HL-60 (cell line): ENCODE data around the gene RAB1B.
"Not testable (repeated sequence)": the region's sequence is repeated elsewhere in the genome, so short reads cannot be mapped to it uniquely, and the experiment has no call there.

Experiments
- DNase-seq, 2 experiments: peaks; one replicate each; pipeline ENCODE4 v3.0.0-alpha.2; 2010 to 2020; ENCODE audit warnings: low read depth in 1 of 2, low spot score in 1 of 2
- H3K27ac ChIP-seq: fragments of 250-450 bp; sonication (Bioruptor Pico); replicated peaks from 2 replicates; pipeline ENCODE4 v1.5.1; 2020; ENCODE audit warnings: mild to moderate bottlenecking, moderate library complexity
- H3K27me3 ChIP-seq: fragments of 250-450 bp; sonication (Bioruptor Pico); 2 replicates; pipeline ENCODE4 v1.5.1; 2021; ENCODE audit warnings: mild to moderate bottlenecking, moderate library complexity; ENCODE audit not compliant: insufficient read depth, poor library complexity, severe bottlenecking
- H3K4me3 ChIP-seq: replicated peaks from 2 replicates; pipeline ENCODE4 v1.5.1; 2011; ENCODE audit warnings: mild to moderate bottlenecking, control low read depth, low read length; ENCODE audit not compliant: insufficient read depth
- GABPA ChIP-seq: IDR thresholded peaks from 2 replicates; pipeline ENCODE4 v1.6.1; 2012; ENCODE audit warnings: low read depth
- POLR2AphosphoS5 ChIP-seq: IDR thresholded peaks from 2 replicates; pipeline ENCODE4 v1.6.1; 2012; ENCODE audit warnings: low read depth
- SPI1 ChIP-seq: IDR thresholded peaks from 2 replicates; pipeline ENCODE4 v1.6.1; 2012; ENCODE audit warnings: low read depth, mild to moderate bottlenecking, borderline replicate concordance
- TF ChIP-seq, protein P1 (sequence below): IDR thresholded peaks from one replicate; pipeline ENCODE4 v1.5.1; 2011; ENCODE audit warnings: low read length, control low read depth, inconsistent platforms; ENCODE audit not compliant: insufficient read depth
- TF ChIP-seq, protein P2 (sequence below): IDR thresholded peaks from 2 replicates; pipeline ENCODE4 v1.6.1; 2012; ENCODE audit warnings: low read depth; ENCODE audit not compliant: insufficient replicate concordance

RAB1B gene

DNA sequence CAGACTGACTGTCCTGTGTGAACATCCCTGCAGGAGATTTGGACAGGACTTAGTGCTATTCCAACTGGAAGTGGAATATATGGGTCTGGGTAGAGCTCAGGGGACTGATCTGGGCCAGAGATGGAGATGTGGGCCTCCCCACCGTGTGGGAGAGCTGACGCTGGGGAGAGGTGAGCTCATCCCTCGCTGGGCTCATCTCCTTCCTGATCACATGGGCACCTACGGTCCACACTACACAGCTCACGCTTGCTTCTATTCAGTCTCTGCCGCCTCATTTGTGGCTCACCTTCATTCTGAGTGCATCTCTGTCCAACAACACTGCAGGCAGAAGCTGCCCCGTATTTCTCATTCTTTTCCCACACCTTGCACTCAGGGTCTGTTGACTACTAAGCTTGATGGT, 16.6 kb upstream of the RAB1B start:
- no peak overlapping the region for H3K27ac ChIP-seq
- DNase-seq, result no peak
- peaks cover 1% of the 10 kb centered on the region for H3K27me3 ChIP-seq
- no peak for TF ChIP-seq GABPA
- TF ChIP-seq, protein P1, sequence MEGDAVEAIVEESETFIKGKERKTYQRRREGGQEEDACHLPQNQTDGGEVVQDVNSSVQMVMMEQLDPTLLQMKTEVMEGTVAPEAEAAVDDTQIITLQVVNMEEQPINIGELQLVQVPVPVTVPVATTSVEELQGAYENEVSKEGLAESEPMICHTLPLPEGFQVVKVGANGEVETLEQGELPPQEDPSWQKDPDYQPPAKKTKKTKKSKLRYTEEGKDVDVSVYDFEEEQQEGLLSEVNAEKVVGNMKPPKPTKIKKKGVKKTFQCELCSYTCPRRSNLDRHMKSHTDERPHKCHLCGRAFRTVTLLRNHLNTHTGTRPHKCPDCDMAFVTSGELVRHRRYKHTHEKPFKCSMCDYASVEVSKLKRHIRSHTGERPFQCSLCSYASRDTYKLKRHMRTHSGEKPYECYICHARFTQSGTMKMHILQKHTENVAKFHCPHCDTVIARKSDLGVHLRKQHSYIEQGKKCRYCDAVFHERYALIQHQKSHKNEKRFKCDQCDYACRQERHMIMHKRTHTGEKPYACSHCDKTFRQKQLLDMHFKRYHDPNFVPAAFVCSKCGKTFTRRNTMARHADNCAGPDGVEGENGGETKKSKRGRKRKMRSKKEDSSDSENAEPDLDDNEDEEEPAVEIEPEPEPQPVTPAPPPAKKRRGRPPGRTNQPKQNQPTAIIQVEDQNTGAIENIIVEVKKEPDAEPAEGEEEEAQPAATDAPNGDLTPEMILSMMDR, result no peak
- no peak for TF ChIP-seq SPI1
- TF ChIP-seq POLR2AphosphoS5, result no peak
- TF ChIP-seq, protein P2, sequence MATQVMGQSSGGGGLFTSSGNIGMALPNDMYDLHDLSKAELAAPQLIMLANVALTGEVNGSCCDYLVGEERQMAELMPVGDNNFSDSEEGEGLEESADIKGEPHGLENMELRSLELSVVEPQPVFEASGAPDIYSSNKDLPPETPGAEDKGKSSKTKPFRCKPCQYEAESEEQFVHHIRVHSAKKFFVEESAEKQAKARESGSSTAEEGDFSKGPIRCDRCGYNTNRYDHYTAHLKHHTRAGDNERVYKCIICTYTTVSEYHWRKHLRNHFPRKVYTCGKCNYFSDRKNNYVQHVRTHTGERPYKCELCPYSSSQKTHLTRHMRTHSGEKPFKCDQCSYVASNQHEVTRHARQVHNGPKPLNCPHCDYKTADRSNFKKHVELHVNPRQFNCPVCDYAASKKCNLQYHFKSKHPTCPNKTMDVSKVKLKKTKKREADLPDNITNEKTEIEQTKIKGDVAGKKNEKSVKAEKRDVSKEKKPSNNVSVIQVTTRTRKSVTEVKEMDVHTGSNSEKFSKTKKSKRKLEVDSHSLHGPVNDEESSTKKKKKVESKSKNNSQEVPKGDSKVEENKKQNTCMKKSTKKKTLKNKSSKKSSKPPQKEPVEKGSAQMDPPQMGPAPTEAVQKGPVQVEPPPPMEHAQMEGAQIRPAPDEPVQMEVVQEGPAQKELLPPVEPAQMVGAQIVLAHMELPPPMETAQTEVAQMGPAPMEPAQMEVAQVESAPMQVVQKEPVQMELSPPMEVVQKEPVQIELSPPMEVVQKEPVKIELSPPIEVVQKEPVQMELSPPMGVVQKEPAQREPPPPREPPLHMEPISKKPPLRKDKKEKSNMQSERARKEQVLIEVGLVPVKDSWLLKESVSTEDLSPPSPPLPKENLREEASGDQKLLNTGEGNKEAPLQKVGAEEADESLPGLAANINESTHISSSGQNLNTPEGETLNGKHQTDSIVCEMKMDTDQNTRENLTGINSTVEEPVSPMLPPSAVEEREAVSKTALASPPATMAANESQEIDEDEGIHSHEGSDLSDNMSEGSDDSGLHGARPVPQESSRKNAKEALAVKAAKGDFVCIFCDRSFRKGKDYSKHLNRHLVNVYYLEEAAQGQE, result no peak
- no peak overlapping the region for H3K4me3 ChIP-seq

DNA sequence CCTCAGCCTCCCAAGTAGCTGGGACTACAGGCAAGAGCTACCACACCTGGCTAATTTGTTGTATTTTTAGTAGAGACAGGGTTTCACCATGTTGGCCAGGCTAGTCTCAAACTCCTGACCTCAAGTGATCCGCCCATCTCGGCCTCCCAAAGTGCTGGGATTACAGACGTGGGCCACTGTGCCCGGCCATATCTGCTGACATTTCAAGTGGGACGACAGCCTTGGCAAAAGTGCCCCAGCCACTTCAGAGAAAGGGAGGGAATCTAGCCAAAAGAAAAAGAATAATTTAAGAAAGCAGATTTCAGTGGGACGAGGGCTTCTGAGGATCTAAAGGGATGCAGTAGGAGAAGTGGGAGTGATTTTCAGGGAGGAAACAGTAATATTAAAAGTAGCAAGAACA, 15.4 kb upstream of the RAB1B start:
- H3K4me3 ChIP-seq, H3K27ac ChIP-seq, DNase-seq, H3K27me3 ChIP-seq: not testable (repeated sequence)

DNA sequence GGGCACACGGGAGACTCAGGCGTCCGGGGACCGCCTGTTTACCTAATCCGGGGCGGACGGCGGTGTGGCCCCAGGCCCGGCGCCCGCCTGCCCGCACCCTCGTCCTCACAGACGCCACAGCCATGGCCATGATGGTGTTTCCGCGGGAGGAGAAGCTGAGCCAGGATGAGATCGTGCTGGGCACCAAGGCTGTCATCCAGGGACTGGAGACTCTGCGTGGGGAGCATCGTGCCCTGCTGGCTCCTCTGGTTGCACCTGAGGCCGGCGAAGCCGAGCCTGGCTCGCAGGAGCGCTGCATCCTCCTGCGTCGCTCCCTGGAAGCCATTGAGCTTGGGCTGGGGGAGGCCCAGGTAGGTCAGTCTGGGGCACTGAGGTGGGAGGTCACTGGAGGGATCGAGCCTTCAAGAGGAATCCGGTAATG, 10.0 kb upstream of the RAB1B start:
- Histone ChIP-seq H3K27ac (no peak overlapping the region), H3K27me3 (peaks cover 6% of the 10 kb centered on the region), H3K4me3 (peak overlapping the region; percentile 93)
- no peak for DNase-seq
- no peak for TF ChIP-seq POLR2AphosphoS5
- no peak for TF ChIP-seq GABPA
- TF ChIP-seq, protein P2, result no peak
- TF ChIP-seq SPI1, result no peak
- TF ChIP-seq, protein P1, result no peak

DNA sequence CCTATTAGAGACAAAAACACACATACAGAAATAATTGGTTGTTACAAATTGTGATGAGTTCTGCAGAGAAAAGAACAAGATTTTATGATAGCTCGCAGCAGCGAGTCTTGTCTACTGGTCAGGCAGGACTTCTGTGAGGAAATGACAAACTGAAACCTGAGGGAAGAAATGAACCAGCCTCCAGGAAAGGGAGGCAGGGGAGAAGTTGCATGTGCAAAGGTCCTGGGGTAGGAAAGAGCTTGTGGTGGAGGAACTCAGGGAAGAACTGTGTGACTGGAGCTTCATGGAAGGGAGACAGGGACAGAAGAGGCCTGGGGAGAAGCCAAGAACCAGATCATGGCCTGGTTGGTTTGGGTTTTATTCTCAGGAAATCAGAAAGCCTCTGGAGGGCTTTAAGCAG, 9.2 kb upstream of the RAB1B start:
- no peak for DNase-seq
- peaks cover 6% of the 10 kb centered on the region for H3K27me3 ChIP-seq
- H3K4me3 ChIP-seq, result no peak overlapping the region
- TF ChIP-seq GABPA (no peak), SPI1 (no peak), POLR2AphosphoS5 (no peak)
- TF ChIP-seq, protein P1, result no peak
- TF ChIP-seq, protein P2, result no peak
- H3K27ac ChIP-seq, result no peak overlapping the region
